AG10803 (cell line): ENCODE measurements around the gene INO80C.

Source experiments
- DNase-seq: peaks from one replicate; pipeline ENCODE4 v3.0.0; 2010; ENCODE audit warnings: low read depth
- H3K4me3 ChIP-seq: 2 replicates; pipeline ENCODE4 v1.5.1; 2011; ENCODE audit warnings: mild to moderate bottlenecking, low read length, control low read depth
- TF ChIP-seq, protein P1 (sequence below): conservative IDR thresholded peaks from 2 replicates; pipeline ENCODE4 v1.5.1; 2011; ENCODE audit warnings: mild to moderate bottlenecking, low read length, control low read depth, inconsistent platforms

The INO80C gene

DNA sequence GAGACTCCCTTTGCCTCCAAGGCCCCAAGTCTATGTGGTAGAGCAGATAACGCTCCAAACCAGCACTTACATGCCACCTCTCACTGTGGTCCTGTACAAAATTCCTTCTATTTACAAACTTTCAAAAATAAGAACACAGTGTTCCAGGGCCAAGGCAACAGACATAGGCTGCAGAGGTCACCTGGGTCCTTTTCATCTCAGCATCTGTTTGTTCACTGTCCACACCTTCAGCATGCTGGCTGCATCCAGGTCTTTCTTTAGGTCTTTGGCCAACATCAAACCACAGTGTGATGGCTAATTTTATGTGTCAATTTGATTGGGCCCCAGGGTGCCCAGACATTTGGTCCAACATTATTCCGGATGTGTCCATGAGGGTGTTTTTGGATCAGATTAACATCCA, 20.0 kb upstream of the INO80C start:
- TF ChIP-seq, protein P1, sequence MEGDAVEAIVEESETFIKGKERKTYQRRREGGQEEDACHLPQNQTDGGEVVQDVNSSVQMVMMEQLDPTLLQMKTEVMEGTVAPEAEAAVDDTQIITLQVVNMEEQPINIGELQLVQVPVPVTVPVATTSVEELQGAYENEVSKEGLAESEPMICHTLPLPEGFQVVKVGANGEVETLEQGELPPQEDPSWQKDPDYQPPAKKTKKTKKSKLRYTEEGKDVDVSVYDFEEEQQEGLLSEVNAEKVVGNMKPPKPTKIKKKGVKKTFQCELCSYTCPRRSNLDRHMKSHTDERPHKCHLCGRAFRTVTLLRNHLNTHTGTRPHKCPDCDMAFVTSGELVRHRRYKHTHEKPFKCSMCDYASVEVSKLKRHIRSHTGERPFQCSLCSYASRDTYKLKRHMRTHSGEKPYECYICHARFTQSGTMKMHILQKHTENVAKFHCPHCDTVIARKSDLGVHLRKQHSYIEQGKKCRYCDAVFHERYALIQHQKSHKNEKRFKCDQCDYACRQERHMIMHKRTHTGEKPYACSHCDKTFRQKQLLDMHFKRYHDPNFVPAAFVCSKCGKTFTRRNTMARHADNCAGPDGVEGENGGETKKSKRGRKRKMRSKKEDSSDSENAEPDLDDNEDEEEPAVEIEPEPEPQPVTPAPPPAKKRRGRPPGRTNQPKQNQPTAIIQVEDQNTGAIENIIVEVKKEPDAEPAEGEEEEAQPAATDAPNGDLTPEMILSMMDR: no peak
- DNase-seq: no peak
- H3K4me3 ChIP-seq: no peak overlapping the region

DNA sequence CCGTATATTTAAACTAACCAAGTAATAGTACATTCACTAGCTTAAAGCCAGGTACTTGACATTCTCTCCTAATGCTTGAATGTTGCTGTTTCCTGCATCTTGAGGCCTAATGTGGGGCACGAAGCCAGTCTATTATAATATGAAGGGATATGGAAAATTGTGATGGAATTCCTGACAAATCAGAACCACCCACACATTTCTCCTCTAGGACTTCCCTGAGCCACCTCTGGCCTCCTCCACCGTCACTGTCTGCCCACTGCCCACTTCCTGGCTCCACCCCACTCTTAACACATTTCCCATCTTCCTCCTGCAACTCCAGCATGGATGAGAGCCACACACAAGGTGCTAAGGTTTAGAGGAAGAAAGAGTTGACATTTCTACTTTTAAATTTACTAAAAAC, 19.0 kb upstream of the INO80C start:
- DNase-seq: no peak
- TF ChIP-seq, protein P1: no peak
- H3K4me3 ChIP-seq: no peak overlapping the region

DNA sequence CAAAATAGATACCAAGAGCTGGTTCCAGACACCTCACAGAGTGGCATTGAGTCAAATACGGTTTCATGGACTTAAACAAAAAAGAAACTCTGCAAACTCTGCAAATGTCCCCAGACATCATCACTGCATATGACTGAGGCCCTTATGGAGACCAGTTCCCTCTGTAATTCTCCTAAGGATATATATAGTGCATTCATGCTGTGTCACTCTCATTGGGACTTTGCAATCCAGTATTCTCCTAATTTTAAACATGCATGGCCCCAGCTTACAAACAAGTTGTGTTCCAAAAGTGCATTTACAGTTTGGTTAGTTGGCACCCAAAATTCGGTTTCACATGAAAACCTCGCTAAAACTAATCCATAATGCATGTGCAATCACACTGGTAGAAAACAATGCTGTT, 18.6 kb upstream of the INO80C start:
- TF ChIP-seq, protein P1: no peak

DNA sequence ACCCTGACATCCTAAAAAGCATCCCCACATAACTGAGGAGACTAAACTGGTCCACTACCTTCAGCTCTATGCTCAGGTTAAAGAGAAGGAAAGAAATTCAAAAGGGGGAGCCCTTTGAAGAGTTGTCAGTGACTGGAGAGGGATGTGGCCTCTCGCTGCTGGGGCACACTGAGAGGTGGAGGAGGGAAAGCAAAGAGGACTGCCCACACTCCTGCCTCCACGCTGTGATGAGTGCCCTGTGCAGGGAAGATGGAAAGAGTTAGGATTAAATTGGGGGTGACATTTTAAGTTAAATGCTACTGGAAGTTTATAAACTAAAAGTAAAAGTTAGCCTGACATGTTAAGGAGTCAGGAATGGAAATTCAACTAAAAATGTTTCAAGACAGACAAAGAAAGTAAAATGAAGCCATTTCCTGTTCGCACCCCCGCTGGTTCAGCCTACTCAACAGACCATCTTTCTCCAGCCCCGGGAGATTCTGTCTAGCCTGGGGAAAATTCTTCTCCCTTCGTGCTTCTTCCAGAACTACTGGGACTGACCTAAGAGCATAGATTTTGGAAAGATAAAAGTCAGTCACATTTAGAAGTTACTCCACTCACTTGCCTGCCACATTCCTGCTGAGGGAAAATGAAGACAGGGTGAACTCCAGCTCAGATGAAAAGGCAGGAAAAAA, 17.8 kb upstream of the INO80C start:
- H3K4me3 ChIP-seq: no peak overlapping the region
- TF ChIP-seq, protein P1: no peak
- no peak for DNase-seq

More for the DNA sequence above, 18.6 kb upstream of the INO80C start:
- DNase-seq: no peak
- no peak overlapping the region for H3K4me3 ChIP-seq

DNA sequence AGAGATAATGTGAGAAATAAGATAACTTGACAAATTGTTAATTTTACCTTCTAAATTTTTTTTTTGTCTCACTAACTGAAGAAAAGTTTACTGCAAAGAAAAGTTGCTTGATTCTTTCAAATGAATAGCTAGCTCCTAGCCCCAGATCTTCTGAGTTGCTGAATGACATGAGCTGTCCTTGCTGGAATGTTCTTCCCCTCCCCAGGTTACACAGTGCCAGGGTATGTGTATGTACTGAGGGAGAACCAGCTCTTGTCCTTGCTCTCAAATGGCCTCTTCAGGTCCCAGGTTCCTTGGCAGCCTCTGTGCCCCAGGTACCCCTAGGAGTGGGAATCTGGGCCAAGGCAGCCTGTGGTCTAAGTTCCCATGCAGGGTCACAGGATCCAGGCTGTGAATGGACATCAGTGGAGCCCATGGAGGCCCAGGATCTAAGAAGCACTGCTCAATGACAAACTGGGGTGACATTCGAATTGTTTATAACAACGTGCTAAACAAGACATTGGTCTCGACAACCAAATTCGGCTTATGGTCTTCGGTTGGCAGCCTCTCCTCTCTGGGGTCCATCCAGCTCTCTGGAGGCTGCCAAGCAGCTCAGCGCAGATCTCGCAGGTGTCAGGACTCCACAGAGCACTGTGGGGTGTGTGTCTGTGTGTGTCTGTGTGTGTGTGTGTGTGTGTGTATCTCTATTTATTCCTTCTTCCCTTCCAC, 17.1 kb upstream of the INO80C start:
- peak; percentile 7 for DNase-seq
- no peak overlapping the region for H3K4me3 ChIP-seq
- TF ChIP-seq, protein P1: no peak

DNA sequence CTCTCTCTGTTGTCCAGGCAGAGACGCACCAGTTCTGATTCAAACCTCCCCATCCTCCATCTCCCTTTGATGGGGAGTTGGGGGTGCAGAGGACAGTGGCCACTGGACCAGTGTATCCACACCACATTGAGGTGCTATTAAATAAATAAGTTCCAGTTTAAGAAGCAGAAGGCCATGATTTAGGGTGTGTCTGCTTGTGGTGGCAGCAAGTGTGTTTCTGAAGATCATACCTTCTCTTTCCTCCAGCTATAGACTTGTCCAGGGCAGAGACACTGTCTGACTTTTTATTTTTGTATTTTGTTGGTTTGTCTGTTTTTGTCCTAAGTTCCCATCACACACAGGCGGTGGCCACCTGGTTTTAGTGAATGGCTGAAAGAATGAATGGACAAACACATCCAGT, 16.5 kb upstream of the INO80C start:
- TF ChIP-seq, protein P1: no peak
- H3K4me3 ChIP-seq: no peak overlapping the region
- no peak for DNase-seq
